Measurements from ENCODE around the gene ST6GALNAC2. TPM values are rescaled to one million over a fixed set of nuclear protein-coding genes. Genes with fewer than 3 reads are reported as not detected.

The ST6GALNAC2 gene
- total and polyA plus RNA-seq, 2 donors from 2014 or later = 6.5 to 28.6 TPM

- Histone ChIP-seq H3K9ac (ENCODE audit: low read length in 3 of 3) (no peak overlapping the region), H3K9me3 (ENCODE audit: control insufficient read depth in 2 of 3, insufficient read depth in 1 of 3, low read length in 3 of 3) (no peaks in the 10 kb centered on the region), H3K27ac (ENCODE audit: low read depth in 2 of 2, low read length in 2 of 2) (no peak overlapping the region), H3K27me3 (ENCODE audit: control insufficient read depth, insufficient read depth, low read length) (no peaks in the 10 kb centered on the region), H3K4me3 (ENCODE audit: low read length in 3 of 3) (no peak overlapping the region), H3K36me3 (ENCODE audit: control insufficient read depth in 2 of 3, insufficient read depth in 3 of 3, low read length in 3 of 3) (no peaks in the 10 kb centered on the region), H3K4me1 (ENCODE audit: control insufficient read depth in 2 of 3, insufficient read depth in 2 of 3, low read depth in 1 of 3, low read length in 3 of 3) (peaks cover 0 to 5% (median 0%) of the 10 kb centered on the region in 3 donors)
- intact Hi-C loops (cut with DNase I) = no loop called here
- no peak for TF ChIP-seq CTCF (IDR thresholded peaks at IDR 0.05; ENCODE audit: borderline replicate concordance, extremely low read depth, insufficient read depth)
- FAIRE-seq = no peak
- DNase-seq = no peak
Measured at GRCh38 chr17:76597156-76598003, 11.7 kb upstream of the ST6GALNAC2 start.

GRCh38 chr17:76594690-76595089, 9.0 kb upstream of the ST6GALNAC2 start:
- no peak overlapping the region for H3K4me3 ChIP-seq (ENCODE audit: low read length in 3 of 3)
- no peak for TF ChIP-seq CTCF (IDR thresholded peaks at IDR 0.05; ENCODE audit: borderline replicate concordance, extremely low read depth, insufficient read depth)
- no peaks in the 10 kb centered on the region for H3K36me3 ChIP-seq (ENCODE audit: control insufficient read depth in 2 of 3, insufficient read depth in 3 of 3, low read length in 3 of 3)
- H3K4me1 ChIP-seq (ENCODE audit: control insufficient read depth in 2 of 3, insufficient read depth in 2 of 3, low read depth in 1 of 3, low read length in 3 of 3) = no peaks in the 10 kb centered on the region
- no peak overlapping the region for H3K27ac ChIP-seq (ENCODE audit: low read depth in 2 of 2, low read length in 2 of 2)
- peaks cover under 1% of the 10 kb centered on the region for H3K27me3 ChIP-seq (ENCODE audit: control insufficient read depth, insufficient read depth, low read length)
- FAIRE-seq (no peak), DNase-seq (no peak)
- no peak overlapping the region for H3K9ac ChIP-seq (ENCODE audit: low read length in 3 of 3)
- no peaks in the 10 kb centered on the region for H3K9me3 ChIP-seq (ENCODE audit: control insufficient read depth in 2 of 3, insufficient read depth in 1 of 3, low read length in 3 of 3)
- intact Hi-C loops (cut with DNase I) = no loop called here

GRCh38 chr17:76593959-76594358, 8.3 kb upstream of the ST6GALNAC2 start:
- FAIRE-seq = no peak
- Histone ChIP-seq H3K9me3 (ENCODE audit: control insufficient read depth in 2 of 3, insufficient read depth in 1 of 3, low read length in 3 of 3) (no peaks in the 10 kb centered on the region), H3K27me3 (ENCODE audit: control insufficient read depth, insufficient read depth, low read length) (peaks cover 2% of the 10 kb centered on the region), H3K27ac (ENCODE audit: low read depth in 2 of 2, low read length in 2 of 2) (no peak overlapping the region), H3K4me3 (ENCODE audit: low read length in 3 of 3) (no peak overlapping the region), H3K36me3 (ENCODE audit: control insufficient read depth in 2 of 3, insufficient read depth in 3 of 3, low read length in 3 of 3) (no peaks in the 10 kb centered on the region), H3K9ac (ENCODE audit: low read length in 3 of 3) (no peak overlapping the region), H3K4me1 (ENCODE audit: control insufficient read depth in 2 of 3, insufficient read depth in 2 of 3, low read depth in 1 of 3, low read length in 3 of 3) (no peaks in the 10 kb centered on the region)
- no peak for TF ChIP-seq CTCF (IDR thresholded peaks at IDR 0.05; ENCODE audit: borderline replicate concordance, extremely low read depth, insufficient read depth)
- intact Hi-C loops (cut with DNase I) = no loop called here
- DNase-seq = no peak

Data from kidney (tissue), 14 donors.